ENCODE measurements around the gene CCL25. TPM values are rescaled to one million over a fixed set of nuclear protein-coding genes. Genes with fewer than 3 reads are reported as not detected.

CCL25 gene
- total and polyA plus RNA-seq, 9 of the 15 experiments (the other 6 are each of a cell fraction or from before 2014, with no cell fraction given) = 0.15 TPM; not detected in 8

DNA sequence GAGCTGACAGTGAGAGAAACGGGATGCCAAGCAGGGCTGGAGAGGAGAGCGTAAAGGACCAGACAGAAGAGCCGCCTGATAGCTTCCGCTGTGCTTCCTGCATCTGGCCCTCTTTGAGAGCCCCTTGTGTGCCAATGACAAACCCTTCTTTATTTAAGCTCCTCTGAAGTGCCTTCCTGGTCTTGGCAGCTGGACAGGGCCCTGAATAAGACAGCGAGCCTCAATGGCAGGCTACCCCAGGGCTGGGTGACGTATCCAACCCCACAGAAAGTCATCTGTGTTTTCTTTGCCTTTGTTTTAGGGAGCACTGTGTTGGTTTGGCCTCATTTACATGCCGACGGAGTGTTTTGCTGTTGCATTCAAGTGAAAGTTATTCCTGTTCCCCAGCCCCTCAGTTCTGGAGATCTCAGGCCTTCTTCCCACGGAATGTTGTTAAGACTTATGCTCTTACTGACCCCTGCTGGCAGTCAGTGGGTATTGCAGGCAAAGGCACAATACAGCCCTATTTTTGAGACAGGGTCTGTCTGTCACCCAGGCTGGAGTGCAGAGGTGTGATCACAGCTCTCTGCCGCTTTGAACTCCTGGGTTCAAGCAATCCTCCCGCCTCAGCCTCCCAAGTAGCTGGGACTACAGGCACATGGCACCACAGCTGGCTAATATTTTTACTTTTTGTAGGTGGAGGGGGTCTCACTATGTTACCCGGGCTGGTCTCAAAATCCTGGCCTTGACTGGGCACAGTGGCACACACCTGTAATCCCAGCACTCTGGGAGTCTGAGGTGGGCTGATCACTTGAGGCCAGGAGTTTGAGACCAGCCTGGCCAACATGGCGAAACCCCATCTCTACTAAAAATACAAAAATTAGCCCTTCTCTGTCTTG lies 16.8 kb downstream of the CCL25 start (continued):
- TF ChIP-seq SLC30A9 (CRISPR knock-in tag; IDR thresholded peaks at IDR 0.05) (no peak), MYBL2 (IDR thresholded peaks at IDR 0.05; ENCODE audit: low read depth) (no peak), MYBL2 (CRISPR knock-in tag; IDR thresholded peaks at IDR 0.05; ENCODE audit: borderline replicate concordance) (no peak), ZFP30 (CRISPR knock-in tag; IDR thresholded peaks at IDR 0.05; ENCODE audit: borderline replicate concordance) (no peak), RB1 (IDR thresholded peaks at IDR 0.05; ENCODE audit: low read depth) (0 out of 2 replicates have a peak, but pooled peaks have one; percentile 24), ZFP36 (IDR thresholded peaks at IDR 0.05; ENCODE audit: low read depth, low read length, partially characterized antibody) (no peak), CBX5 (IDR thresholded peaks at IDR 0.05; ENCODE audit: borderline replicate concordance, low read depth) (peak; percentile 93), ZFPM2 (CRISPR knock-in tag; IDR thresholded peaks at IDR 0.05) (no peak), PTTG1 (tag; IDR thresholded peaks at IDR 0.05; ENCODE audit: low read depth) (no peak), ZNF347 (CRISPR knock-in tag; IDR thresholded peaks at IDR 0.05; ENCODE audit: low read depth) (no peak), BACH1 (tag; IDR thresholded peaks at IDR 0.05) (no peak), ZKSCAN1 (IDR thresholded peaks at IDR 0.05; ENCODE audit: low read depth, low read length) (no peak), SPI1 (IDR thresholded peaks at IDR 0.05; ENCODE audit: borderline replicate concordance, low read depth, low read length) (no peak), MCM5 (IDR thresholded peaks at IDR 0.05; ENCODE audit: low read depth) (no peak), DMBX1 (CRISPR knock-in tag; IDR thresholded peaks at IDR 0.05; ENCODE audit: borderline replicate concordance) (no peak), ZBTB43 (CRISPR knock-in tag; IDR thresholded peaks at IDR 0.05) (no peak), FIP1L1 (IDR thresholded peaks at IDR 0.05; ENCODE audit: low read depth, low read length, poor library complexity, severe bottlenecking) (no peak), HIVEP1 (CRISPR knock-in tag; IDR thresholded peaks at IDR 0.05) (no peak), NONO (IDR thresholded peaks at IDR 0.05; ENCODE audit: low read depth in 2 of 2, low read length in 1 of 2) (no peak), ZSCAN29 (IDR thresholded peaks at IDR 0.05) (no peak), ZBTB12 (CRISPR knock-in tag; IDR thresholded peaks at IDR 0.05) (no peak), ZNF766 (CRISPR knock-in tag; conservative IDR thresholded peaks at IDR 0.05) (no peak), ZNF280A (IDR thresholded peaks at IDR 0.05; ENCODE audit: low read depth, partially characterized antibody) (peak; percentile 35)
